Right lobe of liver (tissue), 4 donors: Measurements from ENCODE around the gene SKIC8.

Experiments
- POLR2A ChIP-seq: fragments of 450-650 bp; IDR thresholded peaks from one replicate; pipeline ENCODE4 v1.6.1; 2017; ENCODE audit warnings: antibody characterized with exemption, mild to moderate bottlenecking
- TF ChIP-seq, protein P1 (sequence below), 4 donors: fragments of 200-600 bp in 3 of 4; fragments of 450-650 bp in 1 of 4; IDR thresholded peaks; one replicate each; pipeline versions ENCODE4 v1.5.1 to v1.8.0; 2016 to 2022; ENCODE audit warnings: antibody characterized with exemption in 4 of 4, mild to moderate bottlenecking in 2 of 4
- donor health status: DM: no; HTN: no; CAD: no.
- donor health status: DM: no; HTN: no; CAD: no.
- donor health status: DM: no; HTN: yes; CAD: no.

- TF ChIP-seq, protein P1, sequence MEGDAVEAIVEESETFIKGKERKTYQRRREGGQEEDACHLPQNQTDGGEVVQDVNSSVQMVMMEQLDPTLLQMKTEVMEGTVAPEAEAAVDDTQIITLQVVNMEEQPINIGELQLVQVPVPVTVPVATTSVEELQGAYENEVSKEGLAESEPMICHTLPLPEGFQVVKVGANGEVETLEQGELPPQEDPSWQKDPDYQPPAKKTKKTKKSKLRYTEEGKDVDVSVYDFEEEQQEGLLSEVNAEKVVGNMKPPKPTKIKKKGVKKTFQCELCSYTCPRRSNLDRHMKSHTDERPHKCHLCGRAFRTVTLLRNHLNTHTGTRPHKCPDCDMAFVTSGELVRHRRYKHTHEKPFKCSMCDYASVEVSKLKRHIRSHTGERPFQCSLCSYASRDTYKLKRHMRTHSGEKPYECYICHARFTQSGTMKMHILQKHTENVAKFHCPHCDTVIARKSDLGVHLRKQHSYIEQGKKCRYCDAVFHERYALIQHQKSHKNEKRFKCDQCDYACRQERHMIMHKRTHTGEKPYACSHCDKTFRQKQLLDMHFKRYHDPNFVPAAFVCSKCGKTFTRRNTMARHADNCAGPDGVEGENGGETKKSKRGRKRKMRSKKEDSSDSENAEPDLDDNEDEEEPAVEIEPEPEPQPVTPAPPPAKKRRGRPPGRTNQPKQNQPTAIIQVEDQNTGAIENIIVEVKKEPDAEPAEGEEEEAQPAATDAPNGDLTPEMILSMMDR (IDR thresholded peaks at IDR 0.05), result no peak
- TF ChIP-seq POLR2A, result no peak
Observed at GRCh38 chr15:78249131-78249530, 50.3 kb downstream of the SKIC8 start.
